GM19193 (cell line): Measurements from ENCODE around the gene PKP3.

ENCODE experiments used
- POLR2A ChIP-seq: IDR thresholded peaks from 4 replicates; pipeline ENCODE4 v1.6.1; 2011; ENCODE audit not compliant: insufficient read depth, insufficient read length; ENCODE audit errors: extremely low read depth

Gene PKP3

DNA sequence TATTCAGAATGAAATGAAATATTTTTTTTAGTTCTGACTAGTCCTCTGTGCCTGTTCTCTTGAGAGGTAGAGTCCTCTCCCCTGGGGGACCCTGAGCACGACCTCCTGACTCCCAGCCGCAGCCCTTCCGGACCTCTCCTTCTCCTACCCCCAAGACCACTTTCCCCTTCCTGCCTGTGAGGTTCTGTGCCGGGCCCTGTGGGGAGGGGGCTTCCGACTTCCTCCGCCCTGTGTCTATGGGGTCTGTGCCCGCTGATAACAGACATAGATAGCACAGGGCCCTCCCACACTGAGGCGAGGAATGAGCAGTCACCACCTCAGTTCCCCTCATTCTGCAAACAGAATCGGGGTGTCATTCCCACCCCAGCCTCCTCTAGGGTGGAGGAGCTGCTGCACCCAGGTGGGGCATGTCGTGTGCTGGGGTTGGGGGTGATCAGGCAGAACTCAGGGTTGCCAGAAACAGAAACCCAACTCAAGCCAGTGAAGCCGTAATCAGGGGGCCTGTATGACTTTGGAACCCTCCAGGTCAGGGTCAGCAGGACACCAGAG, 11.9 kb upstream of the PKP3 start:
- TF ChIP-seq POLR2A, result no peak

DNA sequence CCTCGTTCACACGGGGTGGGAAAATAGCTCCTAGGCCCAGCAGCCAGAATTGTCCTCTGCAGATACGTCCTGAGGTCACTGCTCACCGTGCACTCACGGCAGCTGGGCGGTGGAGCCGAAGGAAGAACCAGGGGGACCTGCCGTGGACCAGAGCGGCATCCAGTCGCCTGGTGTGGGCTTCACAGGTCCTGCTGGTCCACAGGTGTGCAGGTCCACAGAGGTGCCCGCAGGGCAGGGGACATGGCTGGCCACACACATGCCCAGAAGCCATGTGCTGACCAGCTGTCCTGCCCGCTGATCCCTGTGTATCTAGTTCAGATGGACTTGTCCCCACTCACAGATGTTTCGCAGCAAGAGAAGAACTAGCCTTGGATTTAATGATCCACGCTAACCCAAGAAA, 10.6 kb upstream of the PKP3 start:
- TF ChIP-seq POLR2A, result no peak

GRCh38 chr11:384511-384910, 9.5 kb upstream of the PKP3 start:
- TF ChIP-seq POLR2A, result no peak

GRCh38 chr11:385594-386351, 8.2 kb upstream of the PKP3 start:
- no peak for TF ChIP-seq POLR2A

- TF ChIP-seq POLR2A, result no peak
These were observed 7.5 kb upstream of the PKP3 start for GRCh38 chr11:386483-386882.

GRCh38 chr11:387193-387793, 6.7 kb upstream of the PKP3 start:
- TF ChIP-seq POLR2A, result no peak

DNA sequence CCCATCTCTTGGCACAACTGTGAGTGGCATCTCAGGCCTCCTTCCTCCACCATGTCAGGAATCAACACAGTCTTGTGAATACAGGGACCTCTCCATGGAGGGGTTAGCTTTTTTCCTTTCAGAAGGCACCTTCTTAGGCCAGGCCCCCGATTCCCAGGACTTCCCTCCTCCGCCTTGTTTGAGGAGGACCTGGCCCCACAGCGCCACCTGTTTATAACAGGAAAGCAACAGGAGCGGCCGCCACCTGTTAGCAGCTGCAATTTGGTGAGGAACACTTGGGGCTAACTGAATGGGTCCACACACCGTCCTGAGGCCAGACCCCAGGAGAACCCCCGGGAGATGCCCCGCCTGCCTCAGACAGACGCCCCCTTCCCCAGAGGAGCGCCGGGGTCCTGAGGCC, 3.8 kb upstream of the PKP3 start:
- TF ChIP-seq POLR2A, result no peak

DNA sequence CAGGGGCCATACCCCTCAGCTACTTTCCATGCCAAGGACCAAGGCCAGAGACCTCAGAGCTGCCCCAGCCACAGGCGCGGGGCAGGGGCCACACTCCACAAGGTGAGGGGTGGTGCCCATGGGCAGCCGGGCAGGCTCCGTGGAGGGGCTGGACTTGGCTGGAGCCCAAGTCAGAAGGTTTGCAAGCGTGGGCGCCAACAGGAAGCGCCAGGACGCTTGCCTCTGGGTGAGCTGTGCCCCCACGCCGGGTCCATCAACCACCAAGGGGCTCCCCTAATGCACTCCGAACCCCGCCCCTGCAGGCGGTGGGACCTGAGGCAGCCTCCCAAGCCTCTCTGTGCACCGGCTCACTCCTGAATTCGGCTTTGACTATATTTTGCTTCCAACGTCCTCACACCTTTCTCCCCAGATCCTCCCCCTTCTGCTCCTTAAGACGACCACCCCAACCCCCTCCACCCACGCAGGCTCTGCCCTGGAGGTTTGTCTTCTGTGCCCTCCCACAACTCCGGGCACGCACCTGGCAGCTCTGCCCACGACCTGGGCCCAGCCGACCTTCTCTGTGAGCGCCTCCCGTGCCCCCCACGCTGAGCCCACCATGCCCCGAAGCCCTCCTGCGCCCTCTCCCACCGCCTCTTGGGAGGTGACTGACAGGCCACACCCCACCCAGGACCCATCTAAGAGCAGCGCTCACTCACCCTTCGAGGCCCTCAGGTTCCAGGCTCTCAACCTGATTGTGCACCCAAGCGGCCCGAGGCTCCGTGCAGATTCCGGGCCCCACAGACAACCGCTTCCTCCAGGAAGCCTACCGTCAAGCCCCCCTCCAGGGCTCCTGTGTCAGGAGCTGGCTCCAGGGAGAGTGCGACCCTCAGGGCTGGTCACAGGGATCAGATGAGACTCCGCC, 2.6 kb upstream of the PKP3 start:
- TF ChIP-seq POLR2A, result no peak

GRCh38 chr11:392102-392777, 1.8 kb upstream of the PKP3 start:
- TF ChIP-seq POLR2A, result no peak

- no peak for TF ChIP-seq POLR2A
These were observed 583 bp upstream of the PKP3 start for GRCh38 chr11:393219-394033.

- no peak for TF ChIP-seq POLR2A
These were observed 1.0 kb downstream of the PKP3 start for GRCh38 chr11:394858-395655.

GRCh38 chr11:395866-396265, 1.9 kb downstream of the PKP3 start:
- no peak for TF ChIP-seq POLR2A

- no peak for TF ChIP-seq POLR2A
These were observed 2.5 kb downstream of the PKP3 start for GRCh38 chr11:396511-396947.
